Right ventricle myocardium inferior (tissue), 1 donor: ENCODE measurements around the gene SRP19. TPM values are rescaled to one million over a fixed set of nuclear protein-coding genes. Genes with fewer than 3 reads are reported as not detected.

Source experiments
- ATAC-seq: fragments of 200-7000 bp; cut with Tn5 transposase; one replicate; pipeline ENCODE4 v1.9.1; 2020; ENCODE audit warnings: mild to moderate bottlenecking, moderate library complexity
- DNase-seq: peaks from one replicate; pipeline ENCODE4 v3.0.0; 2021; ENCODE audit errors: missing footprints
- intact Hi-C: fragments of 100-400 bp; cut with DNase I; formaldehyde crosslinking; loops from one replicate; pipeline ENCODE4 v1.11.0; 2022
- total RNA-seq: library from RNA; stranded (reverse); fragmentation: NEBNext Ultra II Directional; extraction: Animal tissue kit (Norgen Biotek cat#: 25700); gene quantifications from one replicate; pipeline ENCODE4 v1.2.1, GENCODE V29; 2021
- donor health status: DM: no; HTN: yes; CAD: no; lungs with severe emphysema.

Gene SRP19
- total RNA-seq, 1 donor from 2014 or later, result 24.8 TPM

DNA sequence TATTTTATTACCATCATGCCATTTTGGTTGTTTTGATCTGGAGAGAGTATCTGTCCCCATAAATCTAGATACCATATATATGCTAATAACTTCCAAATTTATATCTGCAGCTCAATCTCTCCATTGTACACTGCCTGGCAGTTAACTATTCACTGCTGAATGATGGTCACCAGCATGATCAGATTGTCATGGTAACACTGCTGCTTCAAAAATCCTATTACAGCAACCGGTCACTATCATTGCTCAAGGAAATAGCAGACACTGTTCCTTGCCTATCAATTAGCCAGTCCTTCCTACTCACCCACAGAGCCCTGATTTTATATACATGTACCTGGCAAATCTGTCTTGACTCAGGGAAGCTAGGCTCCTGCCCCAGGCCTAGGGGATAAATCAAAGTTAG is 49.4 kb downstream of the SRP19 start:
- intact Hi-C loops, result no loop called here
- ATAC-seq (no peak), DNase-seq (no peak)

DNA sequence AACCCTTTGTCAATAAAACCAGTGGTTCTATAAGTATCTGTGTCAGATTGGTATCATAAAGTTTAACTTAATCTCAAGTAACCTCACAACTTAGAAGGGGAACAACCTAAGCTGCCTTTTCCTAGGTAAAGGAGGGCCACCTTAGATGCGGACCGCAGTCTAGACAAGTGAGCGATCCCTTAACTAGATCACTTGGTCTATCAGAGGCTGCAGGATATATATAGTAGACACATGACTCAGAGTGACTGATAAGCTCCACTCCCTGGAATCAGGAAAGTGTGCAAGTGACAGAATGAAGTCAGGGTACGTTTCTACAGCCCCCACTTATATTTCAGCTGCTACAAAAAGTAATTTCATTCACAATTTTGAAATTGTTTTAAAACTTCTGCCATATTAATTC is 53.5 kb downstream of the SRP19 start:
- intact Hi-C loops, result no loop called here
- no peak for ATAC-seq

DNA sequence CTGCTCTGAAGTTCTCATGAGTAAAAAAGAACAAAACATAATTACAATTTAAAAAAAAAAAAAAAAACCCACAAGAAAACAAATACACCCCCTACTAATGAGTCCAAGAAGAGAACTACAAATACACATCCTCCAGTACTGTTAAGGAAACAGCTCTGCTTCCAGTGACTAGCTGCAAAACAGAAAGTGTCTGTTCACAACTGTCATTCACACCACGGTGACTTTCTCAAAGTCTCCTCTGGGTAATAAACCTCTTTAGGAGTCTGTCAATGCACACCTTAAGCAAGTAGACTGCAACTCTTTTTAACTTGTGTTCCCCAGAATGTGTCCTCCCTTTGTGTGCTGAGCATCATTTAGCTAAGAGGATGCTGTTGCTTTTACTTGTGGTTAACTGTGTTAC is 54.7 kb downstream of the SRP19 start:
- no peak for DNase-seq
- no peak for ATAC-seq
- intact Hi-C loops, result no loop called here

More for the DNA sequence above, 53.5 kb downstream of the SRP19 start:
- no peak for DNase-seq

DNA sequence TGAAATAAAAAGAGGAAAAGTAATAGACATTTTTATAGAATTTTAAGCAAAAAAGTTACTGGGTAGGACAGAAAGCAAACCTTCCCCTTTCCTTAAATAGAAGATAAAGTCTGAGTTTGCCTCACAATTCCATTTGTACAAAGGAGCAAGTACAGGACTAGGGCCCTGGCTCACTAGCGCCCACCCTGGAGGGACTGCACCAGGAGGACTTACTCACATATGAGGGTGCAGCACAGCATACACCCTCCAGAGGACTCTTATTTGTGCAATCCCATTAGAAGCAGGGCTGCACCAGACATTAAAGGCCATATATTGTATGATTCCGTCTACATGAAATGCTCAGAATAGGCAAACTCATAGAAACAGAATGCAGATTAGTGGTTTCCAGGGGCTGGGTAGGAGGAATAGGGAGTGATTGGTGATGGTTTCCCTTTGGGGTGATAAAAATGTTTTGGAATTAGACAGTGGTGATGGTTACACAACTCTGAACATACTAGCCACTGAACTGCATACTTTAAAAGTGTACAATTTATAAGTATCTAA is 56.4 kb downstream of the SRP19 start:
- DNase-seq (no peak), ATAC-seq (no peak)
- intact Hi-C loops, result no loop called here

DNA sequence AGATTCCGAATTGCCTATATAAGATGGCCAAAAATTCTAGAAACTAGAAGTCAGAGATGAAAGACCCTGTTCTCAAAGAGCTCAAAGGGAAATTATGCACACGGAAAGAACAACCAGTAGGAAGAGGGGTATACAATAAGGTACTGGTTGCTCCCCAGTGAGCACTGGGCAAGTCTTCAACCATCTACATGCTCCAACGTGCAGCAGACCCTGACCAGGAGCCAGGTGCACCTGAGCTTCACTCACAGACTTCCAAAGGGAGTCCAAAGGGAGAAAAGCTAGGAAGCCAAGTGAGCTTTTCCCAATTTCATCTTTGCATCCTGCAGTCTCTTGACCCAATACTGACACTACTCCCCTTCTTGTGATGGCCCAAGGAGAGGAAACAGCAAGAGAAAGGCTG is 57.0 kb downstream of the SRP19 start:
- intact Hi-C loops, result no loop called here
- ATAC-seq, result no peak
- no peak for DNase-seq

DNA sequence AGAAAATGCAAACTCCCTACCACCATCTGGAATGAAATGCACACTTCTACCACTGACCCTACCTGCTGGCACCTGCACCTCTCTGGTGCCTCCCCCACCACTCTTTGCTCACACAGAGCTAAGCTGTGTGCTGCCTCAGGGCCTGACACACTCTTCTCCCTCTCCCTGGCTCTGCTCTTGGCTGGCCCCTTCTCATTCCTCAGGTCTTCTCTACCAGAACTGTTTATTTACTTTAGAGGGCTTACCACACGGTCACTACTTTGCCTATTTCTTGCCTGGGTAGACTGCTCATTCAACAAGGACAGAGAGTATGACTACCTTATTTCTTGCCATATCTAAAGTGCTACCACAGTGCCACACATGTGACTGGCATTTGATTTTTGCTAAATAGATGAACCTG is 57.6 kb downstream of the SRP19 start:
- intact Hi-C loops, result no loop called here
- ATAC-seq (no peak), DNase-seq (no peak)

Other genes starting within 250 kb of the SRP19 start
- gene APC, start 123.4 kb upstream of the SRP19 start, total RNA-seq, result 35.6 TPM
- 125 TPM for gene REEP5, start 60.9 kb downstream of the SRP19 start, total RNA-seq
- 18.1 TPM for gene DCP2, start 115.5 kb downstream of the SRP19 start, total RNA-seq